ENCODE data around the gene GCM1.

DNA sequence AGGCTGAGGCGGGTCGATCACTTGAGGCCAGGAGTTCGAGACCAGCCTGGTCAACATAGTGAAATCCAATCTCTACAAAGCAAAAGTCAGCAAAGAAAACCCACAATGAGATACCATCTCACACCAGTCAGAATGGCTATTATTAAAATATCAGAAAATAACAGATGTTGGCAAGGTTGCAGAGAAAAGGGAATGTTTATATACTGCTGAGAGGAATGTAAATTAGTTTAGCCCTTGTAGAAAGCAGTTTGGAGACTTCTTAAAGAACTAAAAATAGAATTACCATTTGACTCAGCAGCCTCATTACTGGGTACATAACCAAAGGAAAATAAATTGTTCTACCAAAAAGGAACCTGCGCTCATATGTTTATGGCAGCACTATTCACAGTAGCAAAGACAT is 16.7 kb upstream of the GCM1 start:
- TF ChIP-seq, protein P1, sequence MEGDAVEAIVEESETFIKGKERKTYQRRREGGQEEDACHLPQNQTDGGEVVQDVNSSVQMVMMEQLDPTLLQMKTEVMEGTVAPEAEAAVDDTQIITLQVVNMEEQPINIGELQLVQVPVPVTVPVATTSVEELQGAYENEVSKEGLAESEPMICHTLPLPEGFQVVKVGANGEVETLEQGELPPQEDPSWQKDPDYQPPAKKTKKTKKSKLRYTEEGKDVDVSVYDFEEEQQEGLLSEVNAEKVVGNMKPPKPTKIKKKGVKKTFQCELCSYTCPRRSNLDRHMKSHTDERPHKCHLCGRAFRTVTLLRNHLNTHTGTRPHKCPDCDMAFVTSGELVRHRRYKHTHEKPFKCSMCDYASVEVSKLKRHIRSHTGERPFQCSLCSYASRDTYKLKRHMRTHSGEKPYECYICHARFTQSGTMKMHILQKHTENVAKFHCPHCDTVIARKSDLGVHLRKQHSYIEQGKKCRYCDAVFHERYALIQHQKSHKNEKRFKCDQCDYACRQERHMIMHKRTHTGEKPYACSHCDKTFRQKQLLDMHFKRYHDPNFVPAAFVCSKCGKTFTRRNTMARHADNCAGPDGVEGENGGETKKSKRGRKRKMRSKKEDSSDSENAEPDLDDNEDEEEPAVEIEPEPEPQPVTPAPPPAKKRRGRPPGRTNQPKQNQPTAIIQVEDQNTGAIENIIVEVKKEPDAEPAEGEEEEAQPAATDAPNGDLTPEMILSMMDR (IDR thresholded peaks at IDR 0.05 in 2 of 3, conservative IDR thresholded peaks at IDR 0.05 in 1 of 3; ENCODE audit: borderline replicate concordance in 1 of 3, insufficient read depth in 1 of 3, low read depth in 2 of 3, low read length in 2 of 3), result no peak
- TF ChIP-seq YY1 (IDR thresholded peaks at IDR 0.05; ENCODE audit: extremely low read depth, insufficient replicate concordance, low read depth, low read length) (no peak), POLR2AphosphoS5 (IDR thresholded peaks at IDR 0.05; ENCODE audit: low read depth, low read length) (no peak), CEBPB (IDR thresholded peaks at IDR 0.05; ENCODE audit: low read depth) (no peak), CBX3 (IDR thresholded peaks at IDR 0.05; ENCODE audit: low read depth) (no peak), ELF1 (IDR thresholded peaks at IDR 0.05; ENCODE audit: borderline replicate concordance, low read depth) (no peak)

All from HCT116 (cell line).